IMR-90 (cell line): ENCODE results near the gene PAX5. TPM values are rescaled to one million over a fixed set of nuclear protein-coding genes. Genes with fewer than 3 reads are reported as not detected.

Experiments used
- ATAC-seq: fragments of 200-7000 bp; cut with Tn5 transposase; 2 replicates; pipeline ENCODE4 v1.9.1; 2020; ENCODE audit warnings: low read depth, mild to moderate bottlenecking, moderate library complexity
- BruUV-seq: library from RNA; stranded (reverse); fragments of 400-500 nt; replicated peaks from 2 replicates; lab custom pipeline; 2021; lab: Mats Ljungman, UMichigan
- CTCF ChIA-PET: fragments of 300-600 bp; formaldehyde crosslinking; extraction: SDS; loops from one replicate; lab custom pipeline; 2021; ENCODE audit warnings: antibody characterized with exemption; lab: Yijun Ruan, JAX
- POLR2A ChIA-PET: fragments of 300-600 bp; sonication (Branson Sonifier 250); formaldehyde crosslinking; loops from one replicate; lab custom pipeline; 2022; ENCODE audit warnings: antibody characterized with exemption; ENCODE audit not compliant: unreplicated experiment; lab: Charles Lee
- DNase-seq: peaks from one replicate; pipeline ENCODE4 v3.0.0; 2013
- H2AFZ ChIP-seq: replicated peaks from 2 replicates; pipeline ENCODE3; 2013; ENCODE audit warnings: low read length, mild to moderate bottlenecking; ENCODE audit not compliant: poor library complexity
- H2AK5ac ChIP-seq: 2 replicates; pipeline ENCODE4 v1.6.1; 2013; ENCODE audit warnings: low read depth, low read length, inconsistent platforms
- H2AK9ac ChIP-seq: replicated peaks from 2 replicates; pipeline ENCODE3; 2013; ENCODE audit warnings: mild to moderate bottlenecking, low read depth, low read length, moderate library complexity; ENCODE audit not compliant: poor library complexity
- H2BK120ac ChIP-seq: 2 replicates; pipeline ENCODE4 v1.6.1; 2013; ENCODE audit warnings: low read depth, low read length, inconsistent platforms
- H2BK15ac ChIP-seq: 3 replicates; pipeline ENCODE4 v1.6.1; 2013; ENCODE audit warnings: low read depth, low read length, inconsistent platforms
- H2BK20ac ChIP-seq: 2 replicates; pipeline ENCODE4 v1.6.1; 2013; ENCODE audit warnings: low read depth, mild to moderate bottlenecking, inconsistent platforms, low read length, moderate library complexity
- H2BK5ac ChIP-seq: 2 replicates; pipeline ENCODE4 v1.6.1; 2013; ENCODE audit warnings: mild to moderate bottlenecking, low read depth, low read length, inconsistent platforms; ENCODE audit not compliant: poor library complexity, severe bottlenecking
- H3K14ac ChIP-seq: replicated peaks from 2 replicates; pipeline ENCODE4 v1.6.1; 2013; ENCODE audit warnings: low read depth, low read length, inconsistent platforms
- H3K18ac ChIP-seq: 2 replicates; pipeline ENCODE4 v1.6.1; 2013; ENCODE audit warnings: low read depth, low read length, control low read depth
- H3K23ac ChIP-seq: 2 replicates; pipeline ENCODE4 v1.6.1; 2013; ENCODE audit warnings: low read depth, low read length, inconsistent platforms
- H3K27ac ChIP-seq: 2 replicates; pipeline ENCODE4 v1.5.1; 2013; ENCODE audit warnings: mild to moderate bottlenecking, control low read depth, low read length; ENCODE audit not compliant: insufficient read depth
- H3K27me3 ChIP-seq: 2 replicates; pipeline ENCODE4 v1.6.1; 2013; ENCODE audit warnings: low read length; ENCODE audit not compliant: control insufficient read depth, insufficient read depth
- H3K36me3 ChIP-seq: 2 replicates; pipeline ENCODE4 v1.6.1; 2013; ENCODE audit warnings: low read length, mixed read lengths; ENCODE audit not compliant: control insufficient read depth, insufficient read depth
- H3K4ac ChIP-seq: 2 replicates; pipeline ENCODE4 v1.6.1; 2013; ENCODE audit warnings: low read depth, low read length, inconsistent platforms
- H3K4me1 ChIP-seq: 2 replicates; pipeline ENCODE4 v1.6.1; 2013; ENCODE audit warnings: low read length, mixed read lengths; ENCODE audit not compliant: control insufficient read depth, insufficient read depth
- H3K4me2 ChIP-seq: 2 replicates; pipeline ENCODE4 v1.6.1; 2013; ENCODE audit warnings: low read depth, mild to moderate bottlenecking, control low read depth, low read length, moderate library complexity
- H3K4me3 ChIP-seq: 2 replicates; pipeline ENCODE4 v1.5.1; 2013; ENCODE audit warnings: low read depth, mild to moderate bottlenecking, control low read depth, low read length, moderate library complexity; ENCODE audit not compliant: insufficient read depth
- H3K56ac ChIP-seq: 2 replicates; pipeline ENCODE4 v1.6.1; 2013; ENCODE audit warnings: low read length, inconsistent platforms; ENCODE audit not compliant: insufficient read depth; ENCODE audit errors: extremely low read depth
- H3K79me1 ChIP-seq, 2 experiments: 2 replicates each; pipeline ENCODE4 v1.6.1; 2013; ENCODE audit warnings: low read length in 2 of 2, inconsistent platforms in 1 of 2, low read depth in 1 of 2
- H3K9ac ChIP-seq: 2 replicates; pipeline ENCODE4 v1.6.1; 2013; ENCODE audit warnings: low read depth, low read length, control low read depth
- H3K9me1 ChIP-seq: 2 replicates; pipeline ENCODE4 v1.6.1; 2013; ENCODE audit warnings: low read length, inconsistent platforms; ENCODE audit not compliant: insufficient read depth
- H3K9me3 ChIP-seq: 2 replicates; pipeline ENCODE4 v1.6.1; 2013; ENCODE audit warnings: low read length; ENCODE audit not compliant: control insufficient read depth, insufficient read depth
- H4K20me1 ChIP-seq: 2 replicates; pipeline ENCODE4 v1.6.1; 2013; ENCODE audit warnings: low read length, inconsistent platforms; ENCODE audit not compliant: insufficient read depth
- H4K5ac ChIP-seq: 2 replicates; pipeline ENCODE4 v1.6.1; 2013; ENCODE audit warnings: mild to moderate bottlenecking, low read depth, low read length, control low read depth
- H4K8ac ChIP-seq, 2 experiments: 2 replicates each; pipeline ENCODE4 v1.6.1; 2013; ENCODE audit warnings: low read depth in 2 of 2, low read length in 2 of 2, control low read depth in 1 of 2, inconsistent platforms in 1 of 2
- H4K91ac ChIP-seq: 2 replicates; pipeline ENCODE4 v1.6.1; 2013; ENCODE audit warnings: low read depth, low read length, inconsistent platforms; ENCODE audit not compliant: insufficient read depth
- BHLHE40 ChIP-seq: fragments of 150-350 bp; IDR thresholded peaks from 2 replicates; pipeline ENCODE4 v1.6.1; 2016; ENCODE audit warnings: mild to moderate bottlenecking, low read depth, low read length
- CEBPB ChIP-seq: IDR thresholded peaks from 2 replicates; pipeline ENCODE4 v1.6.1; 2012; ENCODE audit warnings: low read depth, low read length, improper control_type of control experiment
- MAFK ChIP-seq: IDR thresholded peaks from 2 replicates; pipeline ENCODE4 v1.6.1; 2012; ENCODE audit warnings: low read depth, low read length, improper control_type of control experiment
- whole genome bisulfite sequencing, 2 experiments: methylation state at CpG; one replicate each; pipeline versions ENCODE4 v1.1.5 to v1.1.7; 2013; ENCODE audit warnings: missing lambda C conversion rate in 2 of 2; ENCODE audit not compliant: insufficient read length in 1 of 2; ENCODE audit errors: extremely low coverage in 2 of 2; 5-methylcytosine and 5-hydroxymethylcytosine counted together
- dilution Hi-C: fragments of 300-500 bp; cut with HindIII; formaldehyde crosslinking; loops from one replicate; pipeline ENCODE4 v1.14.3; 2018; ENCODE audit warnings: low sequenced_read_pairs; ENCODE audit not compliant: unreplicated experiment
- in situ Hi-C: fragments of 300-500 bp; cut with MboI; formaldehyde crosslinking; loops from 3 replicates; pipeline ENCODE4 v1.14.3; 2019; ENCODE audit warnings: low sequenced_read_pairs, inconsistent platforms, mixed read lengths
- intact Hi-C: fragments of 100-400 bp; cut with micrococcal nuclease; formaldehyde crosslinking; loops from 2 replicates; pipeline ENCODE4 v1.10.0; 2022
- polyA plus RNA-seq, 3 experiments: library from polyadenylated mRNA; depleted of rRNA; stranded (reverse); fragments of >200 nt; gene quantifications; 2 replicates each; pipeline ENCODE4 v1.2.3, GENCODE V29; 2012; ENCODE audit warnings: low replicate concordance in 1 of 3
- total RNA-seq: library from RNA; depleted of rRNA; stranded (reverse); fragments of >200 nt; gene quantifications from 2 replicates; pipeline ENCODE4 v1.2.3, GENCODE V29; 2012
- TF ChIP-seq, protein P1 (sequence below): conservative IDR thresholded peaks from 2 replicates; pipeline ENCODE4 v1.5.1; 2012; ENCODE audit warnings: mild to moderate bottlenecking, low read depth, low read length, improper control_type of control experiment

PAX5 gene
- total and polyA plus RNA-seq, 2 of the 4 experiments (the other 2 are of a cell fraction) = not detected

- no peak overlapping the region for H3K23ac ChIP-seq
- no peak overlapping the region for H2BK20ac ChIP-seq
- DNase-seq (no peak), ATAC-seq (no peak)
- H3K27ac ChIP-seq = no peak overlapping the region
- H4K5ac ChIP-seq = no peak overlapping the region
- H3K14ac ChIP-seq = no peak overlapping the region
- H3K27me3 ChIP-seq = peaks cover 46% of the 10 kb centered on the region
- no peak overlapping the region for H4K8ac ChIP-seq
- no peak overlapping the region for H2BK15ac ChIP-seq
- no peak overlapping the region for H3K9ac ChIP-seq
- no peak overlapping the region for H3K4me3 ChIP-seq
- no peak overlapping the region for H3K4ac ChIP-seq
- H2BK5ac ChIP-seq = no peak overlapping the region
- no peaks in the 10 kb centered on the region for H4K20me1 ChIP-seq
- dilution Hi-C loops (no loop called here), intact Hi-C loops (no loop called here), in situ Hi-C loops (no loop called here)
- H2AK9ac ChIP-seq = no peak overlapping the region
- H3K4me1 ChIP-seq = no peaks in the 10 kb centered on the region
- no peak overlapping the region for H4K91ac ChIP-seq
- H3K36me3 ChIP-seq = no peaks in the 10 kb centered on the region
- ChIA-PET POLR2A (no interaction called here), CTCF (no interaction called here)
- no peak overlapping the region for H3K18ac ChIP-seq
- H3K79me1 ChIP-seq = no peaks in the 10 kb centered on the region
- H3K9me1 ChIP-seq = no peaks in the 10 kb centered on the region
- H2AFZ ChIP-seq = no peak overlapping the region
- H2BK120ac ChIP-seq = no peak overlapping the region
- H3K4me2 ChIP-seq = no peak overlapping the region
- H3K9me3 ChIP-seq = no peaks in the 10 kb centered on the region
- no peak overlapping the region for H3K56ac ChIP-seq
- WGBS, 2 experiments = 42% methylated on average over 2 of the region's 3 CpGs; no CpG with 5 or more reads in 1 of the 2 experiments
- BruUV-seq = no TSS peak
- no peak overlapping the region for H2AK5ac ChIP-seq
- TF ChIP-seq, protein P1, sequence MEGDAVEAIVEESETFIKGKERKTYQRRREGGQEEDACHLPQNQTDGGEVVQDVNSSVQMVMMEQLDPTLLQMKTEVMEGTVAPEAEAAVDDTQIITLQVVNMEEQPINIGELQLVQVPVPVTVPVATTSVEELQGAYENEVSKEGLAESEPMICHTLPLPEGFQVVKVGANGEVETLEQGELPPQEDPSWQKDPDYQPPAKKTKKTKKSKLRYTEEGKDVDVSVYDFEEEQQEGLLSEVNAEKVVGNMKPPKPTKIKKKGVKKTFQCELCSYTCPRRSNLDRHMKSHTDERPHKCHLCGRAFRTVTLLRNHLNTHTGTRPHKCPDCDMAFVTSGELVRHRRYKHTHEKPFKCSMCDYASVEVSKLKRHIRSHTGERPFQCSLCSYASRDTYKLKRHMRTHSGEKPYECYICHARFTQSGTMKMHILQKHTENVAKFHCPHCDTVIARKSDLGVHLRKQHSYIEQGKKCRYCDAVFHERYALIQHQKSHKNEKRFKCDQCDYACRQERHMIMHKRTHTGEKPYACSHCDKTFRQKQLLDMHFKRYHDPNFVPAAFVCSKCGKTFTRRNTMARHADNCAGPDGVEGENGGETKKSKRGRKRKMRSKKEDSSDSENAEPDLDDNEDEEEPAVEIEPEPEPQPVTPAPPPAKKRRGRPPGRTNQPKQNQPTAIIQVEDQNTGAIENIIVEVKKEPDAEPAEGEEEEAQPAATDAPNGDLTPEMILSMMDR = no peak
- no peak for TF ChIP-seq CEBPB
- TF ChIP-seq BHLHE40 = no peak
- no peak for TF ChIP-seq MAFK
Observed at GRCh38 chr9:36882594-36882993, 151.5 kb downstream of the PAX5 start.
